GM21786 (cell line): ENCODE results near the gene ADIG.

Experiments
- ATAC-seq: cut with Tn5 transposase; IDR thresholded peaks from one replicate; pipeline ENCODE4 v1.9.1; 2021; ENCODE audit not compliant: unreplicated experiment

ADIG gene

DNA sequence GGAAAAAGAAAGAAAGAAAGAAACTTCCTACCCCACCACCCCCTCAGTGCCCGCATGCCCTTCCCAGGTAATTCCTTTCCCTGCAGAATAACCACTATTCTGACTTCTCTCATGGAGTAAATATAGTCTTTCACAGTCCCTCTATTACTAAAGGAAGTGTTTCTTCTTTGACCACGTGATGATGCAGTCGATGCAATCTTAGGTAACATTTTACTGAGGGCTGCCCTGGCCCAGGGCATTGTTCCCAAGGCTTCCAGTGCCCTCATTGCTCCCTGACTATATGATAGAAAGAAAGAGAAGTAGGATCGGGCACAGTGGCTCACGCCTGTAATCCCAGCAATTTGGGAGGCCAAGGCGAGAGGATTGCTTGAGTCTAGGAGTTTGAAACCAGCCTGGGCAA, 49.7 kb downstream of the ADIG start:
- ATAC-seq = no peak

DNA sequence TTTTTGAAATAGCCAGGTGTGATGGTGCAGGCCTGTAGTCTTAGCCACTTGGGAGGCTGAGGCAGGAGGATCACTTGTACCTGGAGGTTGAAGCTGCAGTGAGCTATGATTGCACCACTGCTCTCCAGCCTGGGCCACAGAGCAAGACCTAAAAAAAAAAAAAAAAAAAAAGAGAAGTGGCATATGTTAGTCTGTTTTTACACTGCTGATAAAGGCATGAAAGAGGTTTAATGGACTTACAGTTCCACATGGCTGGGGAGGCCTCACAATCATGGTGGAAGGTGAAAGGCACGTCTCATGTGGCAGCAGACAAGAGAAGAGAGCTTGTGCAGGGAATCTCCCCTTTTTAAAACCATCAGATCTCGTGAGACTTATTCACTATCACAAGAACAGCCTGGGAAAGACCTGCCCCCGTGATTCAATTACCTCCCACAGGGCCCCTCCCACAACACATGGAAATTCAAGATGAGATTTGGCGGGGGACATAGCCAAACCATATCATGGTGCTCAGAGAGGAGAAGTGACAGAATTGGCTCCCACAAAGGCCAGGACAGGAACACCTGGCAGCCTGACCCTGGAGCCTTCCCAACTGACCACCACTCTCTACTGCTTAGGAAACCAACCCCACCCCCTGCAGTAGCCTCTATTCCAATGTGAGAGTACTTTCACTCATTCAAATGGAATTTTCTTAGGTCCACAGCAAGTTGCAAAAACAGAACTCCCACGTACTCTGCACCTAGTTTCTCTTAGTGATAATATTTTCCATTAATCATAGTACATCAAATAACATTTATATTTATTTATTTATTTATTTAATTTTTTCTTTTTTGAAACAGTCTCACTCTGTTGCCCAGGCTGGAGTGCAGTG, 50.4 kb downstream of the ADIG start:
- no peak for ATAC-seq

DNA sequence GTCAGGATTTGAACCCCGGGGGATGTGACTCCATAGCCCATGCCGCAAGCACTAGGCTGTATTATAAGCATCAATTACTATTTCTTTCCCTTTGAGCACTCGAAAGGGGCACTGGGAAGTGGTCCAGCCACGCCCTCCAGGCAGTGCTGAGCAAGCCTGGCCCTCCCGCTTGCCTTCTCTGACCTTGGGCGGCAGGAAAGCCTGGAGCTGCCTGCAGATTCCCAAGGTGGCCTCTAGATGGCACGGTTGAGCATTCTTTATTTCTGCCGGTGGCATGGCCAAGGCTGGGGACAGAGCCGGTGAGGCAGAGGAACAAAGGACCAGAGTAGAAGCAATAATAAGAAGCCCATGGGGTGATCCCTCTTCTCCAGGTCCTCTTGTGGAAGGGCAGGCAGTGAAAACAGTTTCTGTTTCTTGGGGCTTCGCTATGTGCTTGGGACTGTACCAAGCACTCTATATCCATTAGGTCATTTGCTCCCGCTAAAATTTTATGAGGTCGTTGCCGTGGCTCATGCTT, 52.6 kb downstream of the ADIG start:
- no peak for ATAC-seq

DNA sequence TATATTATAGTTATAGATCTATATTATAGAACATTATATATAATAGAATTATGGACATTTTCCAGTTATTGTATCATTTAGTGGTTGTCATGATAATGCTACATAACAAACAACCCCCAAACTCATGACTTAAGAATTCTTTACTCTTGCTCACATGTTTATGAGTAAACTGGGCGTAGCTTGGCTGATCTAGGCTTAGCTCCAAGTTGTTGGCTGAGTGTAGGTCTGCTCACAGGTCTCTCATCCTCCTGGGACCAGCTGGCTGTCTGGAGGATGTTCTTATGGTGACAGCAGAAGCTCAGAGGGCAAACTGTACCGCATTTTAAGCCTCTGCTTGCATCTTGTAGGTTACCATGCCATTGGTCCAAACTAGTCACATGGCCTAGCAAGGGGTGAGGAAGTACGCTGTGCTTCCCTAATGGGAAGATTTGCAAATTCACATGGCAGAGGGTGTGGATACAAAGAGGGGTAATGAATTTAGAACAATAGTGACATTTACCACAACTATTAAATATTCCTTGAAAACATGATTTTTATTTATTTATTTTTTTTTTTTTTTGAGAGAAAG, 54.8 kb downstream of the ADIG start:
- ATAC-seq = no peak
